ENCODE results near the gene CEND1. TPM values are rescaled to one million over a fixed set of nuclear protein-coding genes. Genes with fewer than 3 reads are reported as not detected.

The CEND1 gene
- total RNA-seq, 2 experiments from 2014 or later: 0.68 to 1.1 TPM

GRCh38 chr11:818396-819128 lies 28.7 kb upstream of the CEND1 start, which contains the start of gene PNPLA2:
Gene PNPLA2 (plus strand): TSS chr11:818914. CDS start chr11:819719, 805 bp downstream.
- DNase-seq: no peak
- ChIA-PET CTCF (interaction anchor here (0.6 to 1.0 kb wide), 4 partner anchors 10 to 107 kb away, joined by 3 to 4 read pairs (median 3); partner anchors contain the start of gene PIDD1), POLR2A (interaction anchor here (1.0 to 2.6 kb wide), 5 partner anchors 8 to 56 kb away, joined by 3 to 14 read pairs (median 5); partner anchors contain the start of genes CD151 and RPLP2)
- peaks cover 8% of the 10 kb centered on the region for H3K36me3 Mint-ChIP-seq
- intact Hi-C loops (cut with micrococcal nuclease): loop anchor here (1.0 kb wide), 1 partner anchor 9 kb away; the partner anchor contains the start of gene RPLP2
- H3K27me3 Mint-ChIP-seq: no peaks in the 10 kb centered on the region
- H3K4me3 Mint-ChIP-seq: peak within 1 kb of the TSS; percentile 79
- H3K9me3 Mint-ChIP-seq: no peaks in the 10 kb centered on the region
- H3K4me1 Mint-ChIP-seq (ENCODE audit: low read depth): peaks cover 14% of the 10 kb centered on the region
- peak within 1 kb of the TSS; percentile 58 for H3K27ac Mint-ChIP-seq

- H3K36me3 Mint-ChIP-seq: peaks cover 20% of the 10 kb centered on the region
- H3K9me3 Mint-ChIP-seq: no peaks in the 10 kb centered on the region
- ChIA-PET POLR2A (no interaction called here), CTCF (no interaction called here)
- H3K4me3 Mint-ChIP-seq: no peak overlapping the region
- no peak for DNase-seq
- no peaks in the 10 kb centered on the region for H3K27me3 Mint-ChIP-seq
- no peak overlapping the region for H3K27ac Mint-ChIP-seq
- H3K4me1 Mint-ChIP-seq (ENCODE audit: low read depth): peaks cover 28% of the 10 kb centered on the region
- intact Hi-C loops (cut with micrococcal nuclease): no loop called here
Measured at GRCh38 chr11:816433-816779, 26.5 kb upstream of the CEND1 start.

GRCh38 chr11:815675-816432 lies 26.0 kb upstream of the CEND1 start:
- H3K36me3 Mint-ChIP-seq: peaks cover 26% of the 10 kb centered on the region
- no peak overlapping the region for H3K4me3 Mint-ChIP-seq
- CTCF ChIA-PET: no interaction called here
- H3K4me1 Mint-ChIP-seq (ENCODE audit: low read depth): peaks cover 30% of the 10 kb centered on the region
- intact Hi-C loops (cut with micrococcal nuclease): no loop called here
- no peak for DNase-seq
- H3K27ac Mint-ChIP-seq: no peak overlapping the region
- no peaks in the 10 kb centered on the region for H3K9me3 Mint-ChIP-seq
- POLR2A ChIA-PET: no interaction called here
- H3K27me3 Mint-ChIP-seq: no peaks in the 10 kb centered on the region

- intact Hi-C loops (cut with micrococcal nuclease): no loop called here
- Mint-ChIP-seq H3K27ac (no peak overlapping the region), H3K4me3 (no peak overlapping the region), H3K27me3 (no peaks in the 10 kb centered on the region), H3K9me3 (no peaks in the 10 kb centered on the region), H3K36me3 (peaks cover 33% of the 10 kb centered on the region), H3K4me1 (ENCODE audit: low read depth) (peaks cover 25% of the 10 kb centered on the region)
- DNase-seq: no peak
- POLR2A ChIA-PET: interaction anchor here (1.7 kb wide), 1 partner anchor 11 kb away, joined by 3 read pairs; no protein-coding TSS in a partner anchor
- CTCF ChIA-PET: no interaction called here
Measured at GRCh38 chr11:813456-814096, 23.7 kb upstream of the CEND1 start.

- intact Hi-C loops (cut with micrococcal nuclease): no loop called here
- POLR2A ChIA-PET: interaction anchor here (0.8 to 1.7 kb wide), 2 partner anchors 11 to 28 kb away, joined by 3 read pairs; no protein-coding TSS in a partner anchor
- H3K4me1 Mint-ChIP-seq (ENCODE audit: low read depth): peaks cover 23% of the 10 kb centered on the region
- H3K4me3 Mint-ChIP-seq: no peak overlapping the region
- no peaks in the 10 kb centered on the region for H3K9me3 Mint-ChIP-seq
- H3K27ac Mint-ChIP-seq: no peak overlapping the region
- H3K36me3 Mint-ChIP-seq: peaks cover 33% of the 10 kb centered on the region
- H3K27me3 Mint-ChIP-seq: no peaks in the 10 kb centered on the region
- no peak for DNase-seq
- CTCF ChIA-PET: no interaction called here
Measured at GRCh38 chr11:813072-813455, 23.2 kb upstream of the CEND1 start.

- CTCF ChIA-PET: no interaction called here
- Mint-ChIP-seq H3K27ac (peak overlapping the region; percentile 77), H3K4me3 (peak overlapping the region; percentile 92), H3K9me3 (no peaks in the 10 kb centered on the region), H3K4me1 (ENCODE audit: low read depth) (peaks cover 27% of the 10 kb centered on the region), H3K36me3 (peaks cover 36% of the 10 kb centered on the region), H3K27me3 (no peaks in the 10 kb centered on the region)
- DNase-seq: no peak
- POLR2A ChIA-PET: interaction anchor here (0.8 to 1.7 kb wide), 4 partner anchors 10 to 28 kb away, joined by 3 to 5 read pairs (median 4); no protein-coding TSS in a partner anchor
- intact Hi-C loops (cut with micrococcal nuclease): no loop called here
Measured at GRCh38 chr11:812390-812789, 22.5 kb upstream of the CEND1 start.

GRCh38 chr11:811446-812245 lies 21.8 kb upstream of the CEND1 start:
- intact Hi-C loops (cut with micrococcal nuclease): no loop called here
- POLR2A ChIA-PET: interaction anchor here (0.6 to 1.7 kb wide), 5 partner anchors 8 to 31 kb away, joined by 3 to 5 read pairs (median 3); partner anchors contain the start of gene TSPAN4
- Mint-ChIP-seq H3K4me3 (peak overlapping the region; percentile 92), H3K27me3 (no peaks in the 10 kb centered on the region), H3K9me3 (no peaks in the 10 kb centered on the region), H3K36me3 (peaks cover 36% of the 10 kb centered on the region), H3K4me1 (ENCODE audit: low read depth) (peaks cover 27% of the 10 kb centered on the region), H3K27ac (peak overlapping the region; percentile 77)
- DNase-seq: no peak
- CTCF ChIA-PET: interaction anchor here (0.6 kb wide), 1 partner anchor 208 kb away, joined by 4 read pairs; no protein-coding TSS in a partner anchor

- no peaks in the 10 kb centered on the region for H3K9me3 Mint-ChIP-seq
- peaks cover 33% of the 10 kb centered on the region for H3K36me3 Mint-ChIP-seq
- ChIA-PET POLR2A (interaction anchor here (0.6 to 2.2 kb wide), 9 partner anchors 9 to 54 kb away, joined by 3 to 14 read pairs (median 5); partner anchors contain the start of genes PNPLA2, POLR2L and TSPAN4), CTCF (no interaction called here)
- intact Hi-C loops (cut with micrococcal nuclease): no loop called here
- peaks cover 29% of the 10 kb centered on the region for H3K4me1 Mint-ChIP-seq (ENCODE audit: low read depth)
- peak overlapping the region; percentile 99 for H3K27ac Mint-ChIP-seq
- peak overlapping the region; percentile 92 for H3K4me3 Mint-ChIP-seq
- peak; percentile 34 for DNase-seq
- H3K27me3 Mint-ChIP-seq: no peaks in the 10 kb centered on the region
Measured at GRCh38 chr11:810040-810567, 20.2 kb upstream of the CEND1 start.

- ChIA-PET POLR2A (interaction anchor here (0.9 to 2.2 kb wide), 8 partner anchors 9 to 233 kb away, joined by 3 to 14 read pairs (median 4); partner anchors contain the start of genes CEND1, PHRF1, PNPLA2 and POLR2L), CTCF (interaction anchor here (0.9 to 1.5 kb wide), 3 partner anchors 11 to 20 kb away, joined by 3 to 7 read pairs (median 4); no protein-coding TSS in a partner anchor)
- Mint-ChIP-seq H3K27ac (peak within 1 kb of the TSS; percentile 99), H3K36me3 (peaks cover 33% of the 10 kb centered on the region), H3K9me3 (no peaks in the 10 kb centered on the region), H3K27me3 (no peaks in the 10 kb centered on the region), H3K4me3 (peak within 1 kb of the TSS; percentile 92), H3K4me1 (ENCODE audit: low read depth) (peaks cover 30% of the 10 kb centered on the region)
- peak; percentile 99 for DNase-seq
- intact Hi-C loops (cut with micrococcal nuclease): loop anchor here (1.0 kb wide), 2 partner anchors 10 to 13 kb away; no protein-coding TSS in a partner anchor
Measured at GRCh38 chr11:809287-810039, 19.6 kb upstream of the CEND1 start, which contains the start of gene RPLP2. Gene RPLP2 (plus strand): TSS chr11:809967. CDS start chr11:810235, 268 bp downstream.

Measured in activated CD4-positive, alpha-beta memory T cell treated with anti-CD3 and anti-CD28 coated beads for 36 hours (primary cell).